ENCODE results near the gene BACH2.

GRCh38 chr6:90066697-90067096, 229.9 kb downstream of the BACH2 start:
- TF ChIP-seq CTCF (conservative IDR thresholded peaks at IDR 0.05) (no peak), ZFX (IDR thresholded peaks at IDR 0.05) (no peak)

Data from C4-2B (cell line).